Activated CD8-positive, alpha-beta memory T cell treated with anti-CD3 and anti-CD28 coated beads, Interleukin-2, amount 50 U/mL, for 24 hours (primary cell): ENCODE results near the gene ZNF723.
"Not testable (repeated sequence)": the region's sequence is repeated elsewhere in the genome, so short reads cannot be mapped to it uniquely, and the experiment has no call there.

Experiments
- DNase-seq: peaks from one replicate; pipeline ENCODE4 v3.0.0-alpha.2; 2020; ENCODE audit errors: extremely low read depth

Gene ZNF723

GRCh38 chr19:22832031-22832762, at the start of gene ZNF723:
Gene ZNF723, plus strand, starts transcription at chr19:22832291. Its CDS starts 89 bp downstream, at chr19:22832380.
- no peak for DNase-seq

DNA sequence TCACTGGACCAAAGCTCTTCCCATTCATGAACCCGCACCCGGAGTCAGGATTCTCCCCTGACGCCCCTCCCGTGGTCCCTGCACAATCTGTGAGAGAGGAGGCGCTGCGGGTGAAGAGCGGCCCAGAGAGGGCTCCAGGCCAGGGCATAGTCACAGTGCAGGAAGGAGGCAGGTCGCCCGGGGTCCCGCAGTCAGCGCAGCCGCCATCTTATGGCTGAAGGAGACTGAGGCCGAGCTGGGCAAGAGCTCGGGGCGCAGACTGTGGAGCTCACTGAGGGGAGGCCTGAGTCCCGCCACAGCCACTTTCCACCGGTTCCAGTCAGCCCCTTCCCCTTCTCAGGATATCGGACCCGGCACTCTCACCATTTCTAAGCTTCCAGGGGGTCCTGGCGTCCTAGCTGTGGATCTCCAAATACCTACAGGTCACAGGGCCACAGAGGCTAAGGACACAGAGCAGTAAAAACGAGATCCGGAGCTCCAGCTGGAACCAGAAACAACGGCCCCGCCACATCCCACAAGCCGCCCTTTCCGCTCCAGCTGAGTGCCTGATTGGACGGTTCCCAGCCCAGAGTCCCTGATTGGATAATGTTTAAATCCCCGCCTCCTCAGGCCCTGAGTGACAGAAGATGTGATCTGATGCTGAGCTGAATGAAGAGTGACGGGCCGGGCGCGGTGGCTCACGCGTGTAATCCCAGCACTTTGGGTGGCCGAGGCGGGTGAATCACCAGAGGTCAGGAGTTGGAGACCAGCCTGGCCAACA, 48.3 kb upstream of the ZNF723 start, which contains the start of gene ZNF99:
ZNF99 (minus strand) TSS at position 501 of the 760 bp plus-strand sequence; CDS start at position 366, 135 bp downstream.
- DNase-seq = no peak

DNA sequence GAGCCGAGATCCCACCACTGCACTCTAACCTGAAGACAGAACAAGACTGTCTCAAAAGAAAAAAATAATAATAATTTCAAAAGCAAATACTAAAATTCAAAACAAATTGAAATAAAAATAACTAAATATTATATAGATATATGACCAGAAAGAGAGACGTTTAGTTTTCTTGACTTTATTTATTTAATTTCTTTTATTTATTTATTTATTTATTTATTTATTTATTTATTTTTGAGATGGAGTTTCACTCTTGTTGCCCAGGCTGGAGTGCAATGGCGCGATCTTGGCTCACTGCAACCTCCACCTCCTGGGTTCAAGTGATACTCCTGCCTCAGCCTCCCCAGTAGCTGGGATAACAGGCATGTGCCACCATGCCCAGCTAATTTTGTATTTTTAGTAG, 39.2 kb upstream of the ZNF723 start:
- not testable (repeated sequence) for DNase-seq

DNA sequence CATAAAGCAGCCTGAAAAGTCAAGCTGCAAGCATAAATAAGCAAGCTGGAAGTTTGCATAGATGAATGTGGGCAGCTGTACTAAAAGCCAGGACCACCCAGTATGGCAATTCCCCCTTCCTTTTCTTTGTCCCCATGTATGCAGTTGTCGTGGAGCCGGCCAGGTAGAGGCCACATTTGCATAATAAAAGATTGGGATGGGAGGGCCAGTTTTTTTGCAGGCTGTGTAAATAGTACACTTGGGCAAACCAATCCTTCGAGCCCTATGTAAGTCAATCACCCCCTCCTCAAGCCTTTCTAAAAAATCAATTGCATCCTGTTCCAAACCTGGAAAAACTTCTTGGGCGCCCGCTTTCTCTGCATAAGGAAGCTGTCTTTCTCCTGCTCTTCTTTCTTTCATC, 35.1 kb upstream of the ZNF723 start:
- DNase-seq = no peak

- no peak for DNase-seq
These were observed 25.7 kb upstream of the ZNF723 start for GRCh38 chr19:22806418-22806817.

DNA sequence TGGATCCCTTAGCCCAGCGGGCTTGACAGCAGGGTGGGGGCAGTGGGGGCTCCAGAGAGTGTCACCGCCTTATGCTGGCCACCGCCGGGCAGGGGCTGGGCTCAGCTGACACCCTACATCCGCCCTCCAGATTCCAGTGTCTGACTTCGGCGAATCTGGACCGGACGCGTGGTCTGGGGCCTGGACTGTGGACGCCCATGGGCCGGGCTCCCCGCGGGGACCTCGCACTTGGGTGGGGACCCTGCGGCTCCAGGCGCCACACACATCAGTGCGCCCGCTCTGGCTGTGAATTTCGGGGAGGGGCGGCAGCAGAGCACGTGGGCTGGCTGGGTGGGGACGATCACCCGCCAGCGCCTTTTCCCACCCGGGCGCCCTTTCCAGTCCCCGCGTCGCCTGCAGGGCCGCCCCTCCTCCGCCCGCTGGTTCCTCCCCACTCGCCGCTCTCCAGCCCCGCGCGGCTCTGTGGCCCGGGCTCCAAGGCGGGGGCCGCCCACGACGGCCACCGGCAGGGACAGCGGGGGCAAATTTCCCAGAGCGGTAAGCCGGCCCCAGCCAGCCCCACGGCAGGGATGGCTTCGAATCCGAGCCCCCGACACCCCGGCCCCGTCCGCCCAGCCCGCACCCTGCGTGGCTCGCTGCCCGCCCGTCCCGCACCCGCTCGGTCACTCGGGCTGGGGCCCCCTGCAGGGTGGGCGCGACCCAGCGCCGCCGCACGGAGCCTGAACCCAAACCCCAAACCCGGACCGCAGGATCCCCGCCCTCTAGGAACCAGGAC, 24.8 kb upstream of the ZNF723 start:
- DNase-seq = no peak

DNA sequence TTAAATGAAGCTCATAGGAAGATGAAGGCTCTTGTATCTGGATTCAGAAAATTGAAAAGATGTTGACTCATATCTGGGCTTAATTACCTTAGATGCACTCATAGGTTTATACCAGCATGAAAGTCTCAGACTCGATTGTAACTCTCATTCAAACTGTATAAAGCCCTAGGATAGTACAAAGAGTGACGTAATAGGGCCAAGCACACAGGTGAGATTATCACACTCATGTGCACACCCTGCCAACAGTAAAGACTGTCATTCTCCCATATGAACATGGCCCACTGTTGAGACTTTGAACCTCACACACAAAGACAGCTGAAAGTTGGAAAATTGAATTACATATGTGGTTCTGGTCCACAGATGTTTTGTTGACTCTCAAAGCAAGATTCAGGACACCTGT, 18.0 kb upstream of the ZNF723 start:
- DNase-seq = no peak

- no peak for DNase-seq
These were observed 880 bp upstream of the ZNF723 start for GRCh38 chr19:22831211-22831610.

DNA sequence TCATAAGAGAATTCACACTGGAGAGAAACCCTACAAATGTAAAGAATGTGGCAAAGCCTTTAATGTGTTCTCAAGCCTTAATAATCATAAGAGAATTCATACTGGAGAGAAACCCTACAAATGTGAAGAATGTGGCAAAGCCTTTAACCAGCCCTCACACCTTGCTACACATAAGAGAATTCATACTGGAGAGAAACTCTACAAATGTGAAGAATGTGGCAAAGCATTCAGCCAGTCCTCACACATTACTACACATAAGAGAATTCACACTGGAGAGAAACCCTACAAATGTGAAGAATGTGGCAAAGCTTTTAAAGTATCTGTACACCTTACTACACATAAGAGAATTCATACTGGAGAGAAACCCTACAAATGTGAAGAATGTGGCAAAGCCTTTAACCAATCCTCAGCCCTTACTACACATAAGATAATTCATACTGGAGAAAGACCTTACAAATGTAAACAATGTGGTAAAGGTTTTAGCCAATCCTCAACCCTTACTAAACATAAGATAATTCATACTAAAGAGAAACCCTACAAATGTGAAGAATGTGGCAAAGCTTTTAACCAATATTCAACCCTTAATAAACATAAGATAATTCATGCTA, 25.7 kb downstream of the ZNF723 start:
- DNase-seq = not testable (repeated sequence)

- no peak for DNase-seq
These were observed 50.7 kb downstream of the ZNF723 start for GRCh38 chr19:22882797-22883196.

- DNase-seq = no peak
These were observed 61.8 kb downstream of the ZNF723 start for GRCh38 chr19:22893855-22894270.

DNA sequence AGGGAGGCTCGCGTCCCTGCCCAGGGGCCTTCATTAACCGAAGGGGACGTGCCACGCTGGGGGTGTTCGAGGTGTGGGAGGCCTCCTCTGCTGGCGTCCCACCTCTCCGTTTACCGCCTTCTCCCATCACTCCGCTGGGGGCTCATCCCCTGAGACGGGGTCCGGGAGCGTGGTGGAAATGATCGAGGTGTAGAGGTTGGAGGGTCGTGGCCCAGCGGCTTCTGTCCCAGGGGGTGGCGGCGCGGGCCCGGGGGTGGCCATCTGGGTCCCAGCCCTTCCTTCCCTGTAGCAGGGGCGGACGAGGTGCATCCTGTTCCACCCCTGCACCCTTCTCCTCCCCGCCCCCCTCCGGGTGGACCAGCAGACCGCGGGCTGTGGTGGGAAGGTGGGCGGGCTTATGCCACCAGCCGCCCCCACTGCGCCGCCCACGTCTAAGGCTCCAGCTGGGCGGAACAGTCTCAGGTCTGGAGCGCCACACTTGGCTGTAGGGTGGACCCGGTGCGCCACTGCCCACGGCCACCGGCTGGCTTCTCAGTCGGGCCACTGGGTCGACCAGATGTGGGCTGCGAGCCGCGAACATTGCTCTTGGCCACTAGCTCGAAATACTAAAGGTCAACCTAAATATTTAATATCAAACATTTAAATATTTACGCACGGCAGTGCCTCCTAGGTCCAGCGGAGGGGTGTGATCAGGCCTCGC, 69.5 kb downstream of the ZNF723 start:
- DNase-seq = no peak
